WI38 (cell line): ENCODE results near the gene ARHGAP26.

Experiments
- H3K4me3 ChIP-seq: 2 replicates; pipeline ENCODE4 v1.5.1; 2011; ENCODE audit warnings: low read depth, mild to moderate bottlenecking, control low read depth, low read length
- TF ChIP-seq, protein P1 (sequence below): IDR thresholded peaks from 2 replicates; pipeline ENCODE4 v1.5.1; 2012; ENCODE audit warnings: low read depth, mild to moderate bottlenecking, control low read depth, low read length

ARHGAP26 gene

DNA sequence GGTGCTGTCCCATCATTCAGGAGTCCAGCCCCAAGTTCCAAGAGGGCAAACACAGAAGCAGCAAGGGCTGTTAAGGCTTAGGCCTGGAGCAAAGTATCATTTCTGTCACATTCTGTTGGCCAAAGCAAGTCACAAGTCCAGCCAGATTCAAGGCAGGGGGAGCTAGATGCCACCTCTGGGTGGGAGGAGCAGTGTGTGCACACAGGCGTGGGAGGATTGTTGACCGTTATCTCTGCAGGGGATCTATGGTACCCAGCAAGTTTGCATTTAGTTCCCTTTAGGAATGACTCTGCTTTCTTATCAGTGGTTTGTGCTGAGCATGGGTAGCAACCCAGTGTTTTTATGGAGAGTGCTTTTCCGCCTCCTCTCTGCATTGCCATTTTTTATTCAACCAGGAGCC is 354.4 kb downstream of the ARHGAP26 start:
- TF ChIP-seq, protein P1, sequence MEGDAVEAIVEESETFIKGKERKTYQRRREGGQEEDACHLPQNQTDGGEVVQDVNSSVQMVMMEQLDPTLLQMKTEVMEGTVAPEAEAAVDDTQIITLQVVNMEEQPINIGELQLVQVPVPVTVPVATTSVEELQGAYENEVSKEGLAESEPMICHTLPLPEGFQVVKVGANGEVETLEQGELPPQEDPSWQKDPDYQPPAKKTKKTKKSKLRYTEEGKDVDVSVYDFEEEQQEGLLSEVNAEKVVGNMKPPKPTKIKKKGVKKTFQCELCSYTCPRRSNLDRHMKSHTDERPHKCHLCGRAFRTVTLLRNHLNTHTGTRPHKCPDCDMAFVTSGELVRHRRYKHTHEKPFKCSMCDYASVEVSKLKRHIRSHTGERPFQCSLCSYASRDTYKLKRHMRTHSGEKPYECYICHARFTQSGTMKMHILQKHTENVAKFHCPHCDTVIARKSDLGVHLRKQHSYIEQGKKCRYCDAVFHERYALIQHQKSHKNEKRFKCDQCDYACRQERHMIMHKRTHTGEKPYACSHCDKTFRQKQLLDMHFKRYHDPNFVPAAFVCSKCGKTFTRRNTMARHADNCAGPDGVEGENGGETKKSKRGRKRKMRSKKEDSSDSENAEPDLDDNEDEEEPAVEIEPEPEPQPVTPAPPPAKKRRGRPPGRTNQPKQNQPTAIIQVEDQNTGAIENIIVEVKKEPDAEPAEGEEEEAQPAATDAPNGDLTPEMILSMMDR: no peak
- no peak overlapping the region for H3K4me3 ChIP-seq

GRCh38 chr5:143126174-143127019 is 356.2 kb downstream of the ARHGAP26 start:
- no peak overlapping the region for H3K4me3 ChIP-seq
- TF ChIP-seq, protein P1: no peak

GRCh38 chr5:143128412-143129071 is 358.4 kb downstream of the ARHGAP26 start:
- TF ChIP-seq, protein P1: no peak
- no peak overlapping the region for H3K4me3 ChIP-seq

DNA sequence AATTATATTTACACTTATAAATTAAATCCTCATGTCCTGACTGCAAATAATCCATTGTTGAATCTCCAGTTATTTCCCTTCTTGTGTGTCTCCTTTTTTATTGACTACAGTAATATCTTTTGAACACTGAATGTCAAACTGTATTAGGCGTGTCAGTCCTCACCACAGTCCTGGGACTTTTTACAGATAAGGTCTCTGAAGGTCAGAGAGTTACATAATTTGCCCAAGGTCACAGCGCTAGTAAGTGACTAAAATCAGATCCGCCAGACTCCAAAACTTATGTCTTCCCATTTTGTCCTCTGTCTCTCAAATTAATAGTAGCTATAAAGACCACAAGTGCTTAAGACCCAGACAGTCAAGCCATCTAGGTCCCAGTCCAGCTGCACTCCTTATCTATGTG is 359.0 kb downstream of the ARHGAP26 start:
- H3K4me3 ChIP-seq: no peak overlapping the region
- TF ChIP-seq, protein P1: no peak

- TF ChIP-seq, protein P1: no peak
- H3K4me3 ChIP-seq: no peak overlapping the region
Measured at GRCh38 chr5:143129910-143130612, 359.9 kb downstream of the ARHGAP26 start.

- no peak overlapping the region for H3K4me3 ChIP-seq
- TF ChIP-seq, protein P1: no peak
Measured at GRCh38 chr5:143130613-143131305, 360.6 kb downstream of the ARHGAP26 start.
